Coronary artery (tissue), 2 donors: Measurements from ENCODE around the gene SMOC2.

Experiments
- DNase-seq: peaks from one replicate; pipeline ENCODE4 v3.0.0-alpha.2; 2017; ENCODE audit warnings: low spot score
- H3K27ac ChIP-seq, 2 donors: fragments of 200-600 bp; sonication (generic); one replicate each; pipeline ENCODE4 v1.5.1; 2016 to 2019
- H3K4me3 ChIP-seq: fragments of 200-600 bp; sonication (generic); 2 replicates; pipeline ENCODE4 v1.5.1; 2016; ENCODE audit warnings: mild to moderate bottlenecking, moderate library complexity
- CTCF ChIP-seq: fragments of 200-600 bp; sonication (generic); IDR thresholded peaks from one replicate; pipeline ENCODE4 v1.5.1; 2019; ENCODE audit warnings: antibody characterized with exemption

SMOC2 gene

GRCh38 chr6:168518867-168519266 is 77.9 kb downstream of the SMOC2 start:
- Histone ChIP-seq H3K27ac (no peak overlapping the region), H3K4me3 (no peak overlapping the region)
- DNase-seq: no peak
- no peak for TF ChIP-seq CTCF

DNA sequence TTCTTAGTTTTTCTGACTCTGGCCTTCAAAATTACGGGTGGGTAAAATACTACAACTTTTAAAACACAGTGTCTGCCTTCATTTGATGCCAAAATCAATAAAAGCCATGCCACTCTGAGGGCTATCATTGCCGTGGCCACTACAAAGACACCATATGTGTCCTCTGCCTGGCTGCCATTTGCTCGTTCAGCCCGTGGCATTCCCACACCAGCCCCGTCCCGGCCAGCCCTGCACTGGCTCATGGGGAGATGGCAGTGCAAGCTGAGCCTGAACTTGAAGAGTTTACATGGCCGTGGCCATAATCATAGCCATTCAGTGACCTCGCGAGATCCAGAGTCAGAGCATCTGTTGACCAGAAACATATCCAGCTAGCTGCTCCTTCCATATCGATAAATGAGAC is 79.2 kb downstream of the SMOC2 start:
- Histone ChIP-seq H3K4me3 (no peak overlapping the region), H3K27ac (no peak overlapping the region)
- DNase-seq: no peak
- TF ChIP-seq CTCF: no peak

- Histone ChIP-seq H3K4me3 (no peak overlapping the region), H3K27ac (peak overlapping the region in 1 of 2 donors; percentile 82)
- TF ChIP-seq CTCF: no peak
- DNase-seq: no peak
Observed at GRCh38 chr6:168524571-168525001, 83.6 kb downstream of the SMOC2 start.

DNA sequence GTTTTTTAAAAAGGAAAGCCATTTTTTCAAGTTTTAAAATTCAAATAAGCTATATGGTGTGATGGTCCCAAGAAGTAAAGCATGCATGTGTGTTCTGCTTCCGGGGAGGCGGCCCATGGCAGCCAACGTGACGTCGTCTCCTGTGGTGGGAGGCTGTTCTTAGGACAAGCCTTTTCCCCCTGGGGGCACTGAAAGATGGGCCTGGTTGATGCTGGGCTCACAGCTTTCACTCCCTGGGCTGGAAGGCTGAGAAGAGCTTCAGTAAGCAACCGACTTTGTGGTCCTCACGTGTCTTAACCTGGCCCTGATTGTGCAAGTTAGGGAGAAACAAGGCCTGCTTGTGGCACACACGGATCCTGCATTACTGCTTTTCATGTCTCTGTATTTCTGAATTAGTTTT is 84.1 kb downstream of the SMOC2 start:
- TF ChIP-seq CTCF: no peak
- Histone ChIP-seq H3K27ac (peak overlapping the region in 1 of 2 donors; percentile 82), H3K4me3 (no peak overlapping the region)
- no peak for DNase-seq

DNA sequence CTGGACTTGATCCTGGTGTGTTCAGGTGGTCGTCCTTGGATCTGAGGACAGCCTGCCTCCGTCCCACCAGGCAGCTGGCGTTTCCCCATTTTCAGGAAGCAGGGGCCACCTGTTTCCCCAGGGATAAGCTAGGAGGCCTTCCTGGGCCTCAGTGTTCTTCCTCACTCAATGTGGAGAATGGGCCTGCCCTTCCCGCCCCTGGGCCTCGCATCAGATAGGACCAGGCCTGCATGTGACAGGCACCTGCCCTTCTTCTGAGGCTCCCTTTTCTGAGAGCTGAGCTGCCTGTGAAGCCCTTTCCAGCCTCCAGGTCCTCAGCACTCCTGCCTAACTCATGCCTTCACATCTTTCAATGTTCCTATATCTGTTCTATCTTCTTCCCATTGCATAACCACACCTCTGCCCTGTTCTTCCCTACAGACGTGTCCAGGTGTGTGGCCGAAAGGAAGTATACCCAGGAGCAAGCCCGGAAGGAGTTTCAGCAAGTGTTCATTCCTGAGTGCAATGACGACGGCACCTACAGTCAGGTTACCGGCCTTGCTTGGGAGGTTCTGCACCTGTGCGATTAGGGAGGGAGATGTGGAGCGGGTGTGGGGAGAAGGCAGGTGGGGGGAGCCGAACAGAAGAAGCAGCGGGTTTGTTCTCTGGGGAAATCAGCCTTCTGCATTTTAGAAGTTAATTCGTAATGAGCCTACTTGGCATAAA is 85.1 kb downstream of the SMOC2 start:
- no peak for TF ChIP-seq CTCF
- DNase-seq: no peak
- no peak overlapping the region for H3K4me3 ChIP-seq
- peak overlapping the region; percentile 78 to 82 for H3K27ac ChIP-seq

- H3K27ac ChIP-seq: peak overlapping the region; percentile 78 to 82
- no peak for DNase-seq
- TF ChIP-seq CTCF: no peak
- peak overlapping the region; percentile 1 for H3K4me3 ChIP-seq
Observed at GRCh38 chr6:168526841-168527281, 85.9 kb downstream of the SMOC2 start.

DNA sequence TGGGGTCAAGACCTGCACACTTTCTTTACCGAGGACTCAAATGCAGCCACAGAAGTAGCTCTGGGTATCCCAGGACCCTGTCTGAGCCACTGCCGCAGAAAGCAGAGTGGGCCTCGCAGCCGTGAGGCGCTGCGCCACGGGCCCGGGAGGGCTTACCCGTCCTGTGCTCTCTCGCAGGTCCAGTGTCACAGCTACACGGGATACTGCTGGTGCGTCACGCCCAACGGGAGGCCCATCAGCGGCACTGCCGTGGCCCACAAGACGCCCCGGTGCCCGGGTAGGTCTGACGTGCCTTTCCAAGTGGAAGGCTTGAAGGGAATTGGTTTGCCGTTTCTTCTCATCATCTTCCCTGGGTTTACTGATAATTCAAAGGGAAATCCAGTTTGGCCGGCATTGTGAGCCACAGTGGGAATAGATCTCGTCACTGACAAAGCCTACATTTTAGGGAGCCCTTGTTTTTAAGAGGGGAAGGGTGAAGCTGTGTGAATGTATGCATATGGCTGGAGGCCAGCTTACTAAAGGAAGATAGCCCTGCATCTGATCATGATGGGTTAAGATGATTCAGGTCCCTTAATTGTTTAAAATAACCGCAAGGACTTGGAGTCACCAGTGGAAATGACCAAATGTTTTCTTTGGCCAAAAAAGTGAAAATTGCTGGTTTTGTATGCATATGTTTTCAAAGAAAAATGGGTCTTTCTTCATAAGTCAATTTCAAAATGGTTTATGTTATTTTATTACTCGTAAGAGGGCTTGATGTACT is 86.6 kb downstream of the SMOC2 start:
- TF ChIP-seq CTCF: no peak
- H3K4me3 ChIP-seq: peak overlapping the region; percentile 1
- DNase-seq: no peak
- H3K27ac ChIP-seq: peak overlapping the region; percentile 78 to 82
